GM21717 (cell line): ENCODE results near the gene TDRD9.

Source experiments
- ATAC-seq: cut with Tn5 transposase; IDR thresholded peaks from one replicate; pipeline ENCODE4 v1.9.1; 2021; ENCODE audit warnings: mild to moderate bottlenecking, moderate library complexity; ENCODE audit not compliant: unreplicated experiment

The TDRD9 gene

DNA sequence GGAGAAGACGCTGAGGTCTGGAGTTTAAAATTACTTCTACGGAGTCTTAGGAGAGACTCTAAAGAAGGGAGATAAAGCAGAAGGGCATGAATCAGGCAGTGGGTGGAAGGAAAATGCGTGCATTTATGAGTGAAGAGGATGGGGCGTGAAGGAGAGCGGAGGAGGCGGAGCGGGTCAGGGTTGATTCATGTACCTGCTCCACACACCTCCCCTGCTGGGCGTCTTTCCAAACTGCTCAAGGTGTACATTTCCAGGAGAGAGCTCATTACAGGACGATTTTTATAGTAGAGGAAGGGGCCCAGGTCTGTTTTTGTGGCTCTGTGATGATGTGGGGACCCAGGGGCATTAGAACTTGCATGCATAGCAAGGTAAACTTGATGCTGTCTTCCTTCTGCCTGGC lies 92.2 kb downstream of the TDRD9 start:
- ATAC-seq, result no peak

DNA sequence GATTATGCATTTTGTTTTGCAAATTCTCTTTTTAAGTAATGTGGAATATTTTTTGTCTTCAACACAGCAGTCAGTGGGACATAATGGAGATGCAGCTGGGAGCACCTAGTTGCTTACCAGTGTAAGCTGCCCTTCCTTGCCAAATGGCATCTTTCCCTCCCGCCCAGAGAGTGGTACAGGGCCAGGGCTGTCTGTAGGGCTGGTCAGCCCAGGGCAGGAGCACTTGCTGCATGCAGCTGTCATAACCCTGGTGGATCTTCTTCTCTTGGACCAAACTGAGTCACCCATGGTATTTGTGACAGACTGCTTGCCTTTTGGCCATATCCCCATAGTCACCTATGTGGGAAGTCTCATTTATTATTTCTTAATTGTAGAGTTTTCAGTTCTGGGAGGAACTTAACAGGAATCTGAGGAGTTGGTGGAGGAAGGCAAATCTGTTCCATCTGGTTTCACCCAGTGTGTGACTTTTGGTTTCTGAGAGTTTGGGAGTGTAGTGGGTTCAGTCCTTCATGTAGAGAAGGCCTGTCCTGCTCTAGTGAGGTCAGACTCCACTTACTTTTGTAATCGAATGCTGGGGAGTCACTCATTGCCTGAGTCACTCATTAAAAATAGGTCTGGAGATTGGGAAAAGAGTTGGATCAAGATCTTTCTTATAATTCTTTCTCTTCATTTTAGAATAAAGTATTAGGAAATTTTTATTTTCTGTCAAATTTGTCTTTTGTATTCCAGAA lies 95.2 kb downstream of the TDRD9 start:
- no peak for ATAC-seq

DNA sequence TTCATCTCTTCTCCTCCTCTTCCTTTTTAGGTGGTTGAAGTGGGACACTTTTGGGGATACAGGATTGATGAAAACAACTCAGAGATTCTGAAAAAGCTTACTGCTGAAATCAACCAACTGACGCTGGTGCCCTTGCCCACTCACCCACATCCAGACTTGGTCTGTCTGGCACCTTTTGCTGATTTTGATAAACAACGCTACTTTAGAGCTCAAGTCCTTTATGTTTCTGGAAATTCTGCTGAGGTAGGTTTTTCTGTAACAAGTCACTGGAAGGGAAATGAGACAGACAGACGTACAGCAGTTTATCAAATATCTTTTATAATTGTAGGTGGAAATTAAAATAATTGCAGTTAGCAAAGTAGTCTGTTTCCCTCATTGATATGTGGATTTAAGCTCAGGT lies 97.3 kb downstream of the TDRD9 start:
- ATAC-seq, result no peak

DNA sequence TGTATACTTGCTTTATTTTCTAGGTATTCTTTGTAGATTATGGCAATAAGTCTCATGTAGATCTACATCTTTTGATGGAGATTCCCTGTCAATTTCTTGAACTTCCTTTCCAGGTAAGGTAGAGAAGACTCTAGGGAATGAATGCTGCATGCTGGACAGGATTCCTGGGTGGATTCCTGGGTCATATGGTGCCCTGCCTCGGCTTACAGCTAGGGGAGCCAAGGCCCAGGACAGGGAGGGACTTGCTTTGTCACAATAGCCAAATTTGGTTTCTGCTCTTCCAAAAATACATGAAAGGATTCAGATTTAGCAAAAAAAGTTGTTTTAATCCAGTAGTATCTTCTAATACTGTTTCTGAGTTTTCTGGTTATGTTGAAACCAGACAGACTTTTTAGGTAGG lies 97.8 kb downstream of the TDRD9 start:
- ATAC-seq, result no peak

DNA sequence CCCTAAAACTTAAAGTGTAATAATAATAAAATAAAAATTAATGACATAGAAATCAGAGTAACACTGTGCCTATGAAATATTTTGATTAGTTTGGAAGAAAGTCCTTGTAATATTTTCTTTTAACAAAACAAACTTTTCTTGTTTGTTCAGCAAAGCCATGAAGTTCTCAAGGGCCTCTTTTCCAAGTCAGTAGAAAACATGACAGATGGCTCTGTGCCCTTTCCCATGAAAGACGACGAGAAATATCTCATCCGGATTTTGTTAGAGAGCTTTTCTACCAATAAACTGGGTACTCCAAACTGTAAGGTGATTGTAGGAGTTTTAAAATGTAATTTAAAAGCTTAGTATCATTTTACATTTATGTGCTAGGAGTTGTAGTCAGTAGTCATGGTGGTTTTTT lies 102.7 kb downstream of the TDRD9 start:
- no peak for ATAC-seq

DNA sequence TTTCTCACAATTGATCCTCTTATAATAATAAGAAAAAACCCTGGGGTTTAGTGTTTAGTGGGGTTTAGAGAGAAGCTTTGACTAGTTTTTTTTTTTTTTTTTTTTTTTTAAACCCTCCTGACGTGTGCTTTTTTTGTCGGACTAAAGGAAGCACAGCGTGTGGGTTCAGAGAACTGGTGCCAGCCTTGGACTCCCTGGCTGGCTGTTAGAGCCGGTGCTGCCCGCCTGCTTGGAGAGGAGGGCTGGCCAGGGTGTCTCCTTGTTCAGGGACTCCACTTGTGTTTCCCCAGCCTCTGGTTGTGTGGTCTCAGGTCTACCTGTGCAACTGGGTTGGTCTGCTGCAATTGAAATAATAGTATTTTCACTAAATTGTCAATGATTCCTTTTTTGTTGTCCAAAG lies 103.1 kb downstream of the TDRD9 start:
- ATAC-seq, result no peak

DNA sequence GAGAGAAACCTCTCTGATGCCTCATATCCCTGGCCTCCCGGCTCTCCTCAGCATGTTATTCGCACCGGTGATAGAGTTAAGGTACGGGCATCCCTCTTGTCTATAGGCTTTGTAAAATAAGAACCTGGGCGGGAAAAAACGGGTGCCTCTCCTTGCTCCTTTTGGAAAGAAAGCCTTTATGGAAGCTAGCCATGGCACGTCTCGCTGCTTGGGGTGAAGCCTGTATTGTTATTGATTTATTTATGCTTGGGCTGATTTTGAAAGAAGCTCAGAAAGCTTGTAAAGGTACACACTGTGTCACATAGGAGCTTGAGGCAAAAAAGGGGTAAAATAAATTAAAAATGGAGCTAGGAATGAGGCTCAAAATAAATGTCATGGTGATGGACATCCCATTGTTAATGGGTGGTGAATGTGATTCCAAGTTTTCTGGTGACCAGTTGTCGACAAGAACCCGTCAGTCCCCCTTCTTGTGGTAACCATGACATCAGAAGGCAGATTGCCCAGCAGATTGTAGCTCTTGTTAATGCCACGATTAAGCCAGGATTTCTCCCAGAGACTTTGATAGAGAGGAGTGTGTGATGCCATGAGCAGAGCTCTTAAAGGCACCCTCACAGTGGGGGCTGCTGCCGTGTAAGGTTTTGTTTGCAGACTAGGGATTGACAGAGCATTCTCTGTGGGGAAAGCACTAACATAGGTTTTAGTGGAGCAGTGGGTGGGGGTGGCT lies 106.9 kb downstream of the TDRD9 start:
- no peak for ATAC-seq

DNA sequence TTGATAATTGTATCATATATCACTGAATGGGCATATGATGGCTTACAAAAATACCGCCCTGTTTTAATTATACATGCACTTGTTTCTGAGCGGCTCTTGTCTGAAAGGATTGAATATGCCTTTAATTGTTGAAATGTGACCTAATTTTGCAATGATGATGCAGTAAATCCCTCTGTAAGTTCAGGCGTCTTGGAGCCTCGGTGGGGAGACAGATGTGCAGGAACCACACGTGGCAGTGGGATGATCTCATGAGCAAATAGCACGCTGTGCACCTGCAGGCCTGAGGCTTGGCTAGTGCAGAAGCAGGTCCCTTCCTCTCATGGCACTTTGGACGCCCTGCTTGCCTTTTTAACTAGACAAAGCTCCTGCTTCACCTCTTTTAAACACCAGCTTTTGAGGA lies 108.0 kb downstream of the TDRD9 start:
- no peak for ATAC-seq

DNA sequence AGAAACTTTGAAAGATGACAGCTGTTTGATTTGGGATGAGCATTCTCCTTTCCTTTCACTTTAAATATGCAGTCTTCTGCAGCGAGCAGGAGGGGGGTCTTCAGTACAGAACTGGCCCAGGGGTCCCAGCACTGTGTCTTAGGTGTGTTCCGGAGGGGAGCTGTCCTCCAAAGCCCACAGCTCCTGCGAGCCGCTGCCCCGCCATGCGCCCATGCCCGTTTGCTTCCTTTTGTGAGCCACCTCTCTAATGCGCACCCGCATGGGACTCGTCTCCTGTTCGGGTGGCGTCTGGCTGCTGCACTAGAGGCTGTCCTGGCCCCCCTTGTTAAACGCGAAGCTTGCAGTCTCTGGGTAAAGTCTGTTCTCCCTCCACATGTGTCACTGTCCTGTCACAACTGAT lies 108.8 kb downstream of the TDRD9 start:
- ATAC-seq, result no peak

DNA sequence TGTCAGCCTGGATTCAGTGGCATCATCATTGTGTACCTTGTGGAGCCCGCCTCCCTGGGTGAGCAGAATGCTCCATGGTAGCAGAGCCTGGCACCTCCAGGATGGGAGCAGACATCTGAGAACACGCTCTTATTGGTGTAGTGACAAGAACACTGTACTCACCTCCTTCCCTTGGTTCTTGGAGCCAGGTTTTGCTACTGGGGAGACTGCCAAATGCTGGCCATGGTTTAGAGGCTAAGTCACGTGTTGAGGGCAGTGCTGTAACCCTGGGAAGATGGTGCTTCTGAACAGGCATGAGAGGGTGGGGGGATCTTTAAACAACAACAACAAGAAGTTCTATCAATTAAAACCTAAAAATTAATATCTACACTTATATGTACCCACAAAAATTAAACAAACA lies 109.6 kb downstream of the TDRD9 start:
- ATAC-seq, result no peak

DNA sequence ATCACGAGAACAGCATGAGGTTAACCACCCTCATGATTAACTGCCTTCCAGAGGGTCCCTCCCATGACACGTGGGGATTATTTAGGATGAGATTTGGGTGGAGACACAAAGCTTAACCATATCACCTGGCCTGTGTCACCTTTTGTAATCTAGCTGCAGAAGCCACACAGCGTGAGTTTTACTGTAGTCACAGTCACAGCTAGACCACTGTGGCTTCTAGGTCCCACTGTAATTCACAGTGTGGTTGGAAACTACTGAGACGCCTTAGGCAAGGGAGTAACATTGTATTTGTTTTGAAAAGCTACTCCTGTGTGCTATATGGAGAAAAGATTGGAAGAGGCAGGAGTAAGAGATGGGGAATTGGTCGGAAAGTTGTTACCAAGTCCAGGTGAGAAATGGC lies 111.0 kb downstream of the TDRD9 start:
- no peak for ATAC-seq

DNA sequence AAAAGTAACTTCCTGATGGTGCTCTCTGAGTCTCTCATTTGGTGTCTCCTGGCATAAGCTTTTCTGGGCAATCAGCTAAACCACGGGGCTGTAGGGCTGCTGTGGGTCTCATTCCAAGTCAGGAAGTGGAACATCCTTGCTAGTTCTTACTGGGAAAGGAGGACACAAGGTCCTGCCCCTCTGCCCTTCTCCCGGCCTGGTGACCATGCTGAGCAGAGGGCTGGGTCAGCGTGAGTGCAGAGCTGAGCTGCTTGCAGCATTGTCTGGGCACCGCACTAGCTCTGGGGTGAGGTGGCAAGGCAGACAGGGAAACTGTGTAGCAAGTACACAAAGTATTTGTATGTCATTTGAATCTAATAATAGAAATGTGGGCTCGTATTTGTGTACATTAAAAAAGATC lies 112.3 kb downstream of the TDRD9 start:
- ATAC-seq, result no peak

DNA sequence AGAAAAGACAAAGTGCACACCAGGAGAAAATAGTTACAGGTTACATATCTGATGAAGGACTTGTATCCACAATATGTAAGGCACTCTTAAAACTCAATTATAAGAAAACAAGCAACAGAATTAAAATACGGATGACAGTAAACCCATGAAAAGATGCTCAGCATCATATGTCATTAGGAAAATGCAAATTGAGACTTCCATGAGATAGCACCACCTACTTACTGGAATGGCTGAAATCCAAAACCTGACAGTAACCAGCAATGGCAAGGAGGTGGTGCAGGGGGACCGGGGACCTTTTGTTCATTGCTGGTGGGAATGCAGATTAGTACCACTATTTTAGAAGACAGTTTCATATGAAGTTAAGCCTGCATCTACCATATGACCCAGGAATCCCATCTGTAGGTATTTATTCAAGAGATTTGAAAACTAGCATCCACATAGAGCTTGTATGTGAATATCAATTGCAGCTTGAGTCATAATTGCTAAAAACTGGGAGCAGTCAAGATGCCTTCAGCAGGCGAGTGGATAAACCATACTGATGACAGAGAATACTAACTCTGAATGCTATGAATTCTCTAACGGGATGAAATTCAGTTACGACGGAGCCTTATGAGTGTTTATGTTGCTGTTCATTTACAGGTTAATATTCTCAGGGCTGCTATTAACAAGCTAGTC lies 113.3 kb downstream of the TDRD9 start:
- ATAC-seq, result no peak

DNA sequence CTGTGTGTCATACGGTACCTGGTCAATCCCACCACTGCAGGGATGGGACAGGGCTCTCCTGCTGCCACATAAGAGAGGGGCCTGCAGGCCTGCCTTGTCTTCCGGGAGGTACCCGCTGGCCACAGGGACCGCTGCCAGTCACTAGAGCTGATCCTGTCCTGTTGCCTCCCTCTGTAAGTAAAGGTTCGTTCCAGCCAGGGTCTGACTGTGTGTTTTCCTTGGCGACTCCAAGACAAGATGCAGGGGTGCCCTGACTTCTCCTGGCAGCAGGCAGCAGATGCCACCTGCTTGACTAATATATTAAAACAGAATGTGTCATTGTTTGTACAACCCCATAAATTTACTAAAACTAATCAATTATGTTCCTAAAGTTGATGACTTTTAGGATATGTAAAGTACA lies 115.8 kb downstream of the TDRD9 start:
- no peak for ATAC-seq

DNA sequence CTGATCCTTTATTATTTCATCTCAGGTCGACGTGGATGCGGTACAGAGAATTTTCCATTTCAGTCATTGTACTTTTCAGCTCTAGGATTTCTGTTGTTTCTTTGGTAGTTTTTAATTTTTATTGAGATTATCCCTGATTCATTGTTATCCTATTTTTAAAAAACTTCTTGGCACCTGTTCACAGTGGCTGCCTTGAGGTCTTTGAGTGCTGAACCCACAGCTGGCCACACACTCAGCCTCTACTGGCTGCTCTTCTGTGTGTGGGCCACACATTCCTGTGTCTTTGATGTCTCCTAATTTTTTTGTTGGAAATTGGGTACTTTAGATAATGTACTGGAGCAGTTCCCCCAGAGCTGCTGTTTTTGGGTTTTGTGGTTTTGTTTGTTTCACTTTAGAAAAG lies 119.5 kb downstream of the TDRD9 start:
- no peak for ATAC-seq

DNA sequence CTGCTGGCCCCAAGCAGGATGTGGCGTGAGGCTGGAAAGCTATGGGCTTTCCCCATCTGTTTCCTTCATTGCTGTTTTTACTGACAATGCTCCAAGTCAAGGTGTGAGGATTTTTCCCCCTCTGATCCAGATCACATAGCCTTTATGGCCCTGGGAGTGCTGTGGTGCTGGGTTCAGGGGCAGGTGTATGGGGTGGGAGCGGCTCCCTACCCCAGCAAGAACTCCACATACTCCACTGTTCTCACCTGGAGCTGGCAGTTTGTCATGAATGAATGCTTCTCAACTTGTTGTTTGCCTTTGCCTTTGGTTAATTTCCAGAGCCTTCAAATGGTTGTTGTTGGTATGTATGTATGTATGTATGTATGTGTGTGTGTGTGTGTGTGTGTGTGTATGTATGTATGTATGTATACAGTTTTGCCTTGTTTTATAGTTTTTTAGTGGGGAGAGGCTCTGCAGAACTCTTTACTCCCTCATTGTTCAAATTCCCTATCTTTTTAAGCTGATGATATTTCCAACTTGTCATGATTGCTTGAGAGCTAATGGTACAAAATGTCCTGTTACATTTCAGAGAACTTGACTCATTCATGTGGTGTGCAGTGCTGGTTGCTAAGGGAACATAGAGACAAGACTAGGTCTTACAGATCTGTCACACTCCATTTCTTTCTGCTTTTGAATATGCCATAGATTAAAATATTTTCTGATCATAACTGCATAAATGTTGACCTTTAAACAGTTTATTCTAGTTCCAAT lies 120.7 kb downstream of the TDRD9 start:
- ATAC-seq, result no peak

DNA sequence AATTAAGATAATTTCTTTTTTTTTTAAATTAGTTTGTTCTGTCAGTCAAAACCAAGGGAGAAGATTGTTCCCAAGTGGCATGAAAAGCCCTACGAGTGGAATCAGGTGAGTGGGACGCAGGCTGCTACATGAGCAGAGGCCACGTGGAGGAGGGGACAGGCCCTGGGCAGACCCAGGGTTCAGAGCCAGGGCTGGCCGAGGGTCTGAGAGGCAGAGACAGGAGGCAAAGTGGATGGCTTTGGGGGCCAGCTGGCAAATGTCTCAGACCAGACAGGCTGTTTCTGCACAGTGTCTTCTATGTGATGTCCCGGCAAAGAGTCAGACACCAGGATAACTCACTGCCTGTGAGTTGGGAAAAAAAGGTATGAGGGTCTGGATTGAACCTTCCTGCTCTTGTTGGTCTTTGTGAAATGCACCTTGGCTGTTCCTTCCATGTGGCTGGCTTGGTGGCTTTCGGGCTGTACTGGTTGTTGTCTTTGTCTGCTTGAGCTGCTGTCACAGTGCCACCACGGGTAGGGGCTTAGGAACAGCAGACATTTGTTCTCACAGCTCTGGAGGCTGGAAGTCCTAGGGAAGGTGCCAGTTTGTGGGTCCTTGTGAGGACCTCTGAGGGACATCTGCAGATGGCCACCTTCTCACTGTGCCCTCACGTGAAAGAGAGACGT lies 121.5 kb downstream of the TDRD9 start:
- no peak for ATAC-seq

DNA sequence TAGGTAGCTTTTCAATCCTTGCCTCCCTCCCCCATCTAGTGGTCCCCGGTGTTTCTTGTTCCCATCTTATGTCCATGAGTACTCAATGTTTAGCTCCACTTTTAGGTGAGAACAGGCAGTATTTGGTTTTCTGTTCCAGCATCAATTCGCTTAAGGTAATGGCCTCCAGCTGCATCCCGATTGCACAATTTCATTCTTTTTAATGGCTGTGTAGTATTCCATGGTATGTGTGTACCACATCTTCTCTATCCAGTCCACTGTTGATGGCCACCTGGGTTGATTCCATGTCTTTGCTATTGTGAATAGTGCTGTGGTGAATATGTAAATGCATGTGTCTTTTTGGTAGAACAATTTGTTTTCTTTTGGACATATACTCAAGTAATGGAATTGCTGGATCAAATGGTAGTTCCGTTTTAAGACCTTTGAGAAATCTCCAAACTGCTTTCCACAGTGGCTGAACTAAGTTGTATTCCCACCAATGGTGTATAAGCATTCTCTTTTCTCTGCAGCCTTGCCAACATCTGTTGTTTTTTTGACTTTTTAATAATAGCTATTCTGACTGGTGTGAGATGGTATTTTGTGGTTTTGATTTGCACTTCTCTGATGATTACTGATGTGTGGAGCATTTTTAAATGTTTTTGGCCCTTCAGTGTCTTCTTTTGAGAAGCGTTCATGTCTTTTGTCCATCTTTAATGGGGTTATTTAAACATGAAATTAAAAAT lies 123.0 kb downstream of the TDRD9 start:
- ATAC-seq, result no peak

DNA sequence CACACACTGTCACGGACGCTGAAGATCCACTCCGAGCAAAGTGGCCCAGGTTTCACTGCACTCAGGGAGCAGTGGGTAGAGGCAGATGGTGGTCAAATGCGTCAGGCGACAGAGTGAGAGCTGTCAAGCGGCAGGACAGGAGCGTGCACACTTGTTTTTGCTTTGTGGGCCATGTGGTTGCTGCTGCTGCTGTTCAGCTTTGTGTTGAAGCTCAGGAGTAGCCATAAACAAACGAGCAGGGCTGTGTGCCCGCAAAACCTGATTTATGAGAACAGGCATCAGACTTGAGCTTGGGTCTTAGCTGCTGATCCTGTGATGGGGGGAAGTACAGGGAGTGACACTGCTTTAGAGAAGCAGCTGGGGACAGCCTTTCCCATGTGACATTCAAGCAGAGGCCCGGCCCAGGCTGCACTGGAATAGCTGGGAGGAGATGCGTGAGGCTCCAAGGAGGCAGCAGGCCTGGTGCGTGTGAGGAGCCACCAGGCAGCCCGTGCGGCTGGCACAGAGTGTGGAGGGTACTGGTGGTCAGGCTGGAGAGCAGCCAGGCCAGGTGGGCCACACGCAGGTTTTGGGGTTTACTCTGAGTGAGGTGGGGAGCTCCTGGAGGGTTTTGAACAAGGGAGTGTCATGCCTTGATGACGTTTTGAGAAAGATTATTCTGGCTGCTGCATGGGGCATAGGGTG lies 126.1 kb downstream of the TDRD9 start:
- ATAC-seq, result no peak

DNA sequence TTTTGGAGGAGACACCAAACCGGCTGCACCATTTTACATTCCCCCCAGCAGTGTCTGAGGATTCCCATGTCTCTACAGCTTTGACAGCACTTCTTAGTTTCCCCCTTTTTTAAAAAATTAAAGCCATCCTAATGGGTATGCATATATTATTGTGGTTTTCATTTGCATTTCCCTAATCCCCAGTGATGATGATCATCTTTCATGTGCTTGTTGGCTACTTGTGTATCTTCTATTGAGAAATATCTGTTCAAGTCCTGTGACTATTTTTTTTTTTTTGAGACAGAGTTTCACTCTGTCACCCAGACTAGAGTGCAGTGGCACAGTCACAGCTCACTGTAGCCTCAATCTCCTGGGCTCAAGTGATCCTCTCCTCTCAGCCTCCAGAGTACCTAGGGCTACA lies 134.0 kb downstream of the TDRD9 start:
- ATAC-seq, result no peak
